Measurements from ENCODE around the gene STEAP3.

STEAP3 gene

GRCh38 chr2:119249311-119249710, 25.7 kb downstream of the STEAP3 start:
- no peak for TF ChIP-seq CTCF (IDR thresholded peaks at IDR 0.05; ENCODE audit: insufficient read depth, low read depth, low read length, missing control alignments)
- no peak for DNase-seq (ENCODE audit: low read depth)
- H3K4me3 ChIP-seq (ENCODE audit: low read length): no peak overlapping the region

- no peak for TF ChIP-seq CTCF (IDR thresholded peaks at IDR 0.05; ENCODE audit: insufficient read depth, low read depth, low read length, missing control alignments)
- no peak for DNase-seq (ENCODE audit: low read depth)
- no peak overlapping the region for H3K4me3 ChIP-seq (ENCODE audit: low read length)
These were observed 26.5 kb downstream of the STEAP3 start for GRCh38 chr2:119249855-119250717.

DNA sequence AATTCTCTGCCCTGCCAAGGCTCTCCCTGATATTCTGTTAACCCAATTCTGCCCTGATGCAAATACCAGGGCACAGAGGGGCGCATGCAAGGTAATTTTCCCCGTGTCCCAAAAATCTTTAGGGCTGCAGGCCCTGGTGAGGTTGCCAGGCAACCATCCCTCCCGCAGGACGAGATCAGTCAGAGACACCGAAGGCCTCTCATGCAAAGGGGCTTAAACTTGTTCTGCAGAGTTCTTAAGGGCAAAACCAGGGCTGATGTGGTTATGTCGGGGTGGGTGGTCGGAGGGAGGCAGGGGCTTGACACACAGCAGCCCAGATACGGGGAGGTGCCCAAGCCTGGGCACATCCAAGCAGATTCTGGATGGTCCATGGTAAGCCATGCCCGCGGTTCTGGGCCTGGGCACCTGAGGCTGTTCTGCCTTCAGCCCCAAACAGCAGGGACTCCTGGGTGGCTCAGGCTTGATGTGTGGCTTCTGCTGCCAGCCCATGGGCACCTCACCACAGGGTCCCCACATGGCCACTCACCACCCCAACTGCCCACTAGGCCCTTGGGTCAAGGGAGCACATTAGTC, 27.2 kb downstream of the STEAP3 start:
- TF ChIP-seq CTCF (IDR thresholded peaks at IDR 0.05; ENCODE audit: insufficient read depth, low read depth, low read length, missing control alignments): no peak
- H3K4me3 ChIP-seq (ENCODE audit: low read length): no peak overlapping the region
- DNase-seq (ENCODE audit: low read depth): no peak

DNA sequence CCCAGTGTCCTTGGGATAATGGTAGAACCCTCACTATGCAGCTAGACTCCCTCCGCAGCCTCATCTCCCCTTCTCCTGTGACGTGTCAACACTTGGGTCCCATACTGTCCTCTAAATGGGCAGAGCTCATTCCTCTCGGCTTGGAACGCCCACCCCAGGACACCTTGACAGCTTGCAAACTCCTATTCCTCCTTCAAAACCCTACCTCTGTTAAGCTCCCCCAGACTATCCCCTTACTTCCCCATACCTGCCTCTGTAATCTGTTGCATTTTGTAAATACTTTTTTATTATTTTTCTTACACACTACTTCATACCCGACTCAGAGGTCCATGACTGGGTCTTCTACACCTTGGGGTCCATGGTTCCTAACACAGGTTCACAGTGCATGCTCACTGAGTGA, 28.0 kb downstream of the STEAP3 start:
- TF ChIP-seq CTCF (IDR thresholded peaks at IDR 0.05; ENCODE audit: insufficient read depth, low read depth, low read length, missing control alignments): no peak
- no peak overlapping the region for H3K4me3 ChIP-seq (ENCODE audit: low read length)
- DNase-seq (ENCODE audit: low read depth): no peak

DNA sequence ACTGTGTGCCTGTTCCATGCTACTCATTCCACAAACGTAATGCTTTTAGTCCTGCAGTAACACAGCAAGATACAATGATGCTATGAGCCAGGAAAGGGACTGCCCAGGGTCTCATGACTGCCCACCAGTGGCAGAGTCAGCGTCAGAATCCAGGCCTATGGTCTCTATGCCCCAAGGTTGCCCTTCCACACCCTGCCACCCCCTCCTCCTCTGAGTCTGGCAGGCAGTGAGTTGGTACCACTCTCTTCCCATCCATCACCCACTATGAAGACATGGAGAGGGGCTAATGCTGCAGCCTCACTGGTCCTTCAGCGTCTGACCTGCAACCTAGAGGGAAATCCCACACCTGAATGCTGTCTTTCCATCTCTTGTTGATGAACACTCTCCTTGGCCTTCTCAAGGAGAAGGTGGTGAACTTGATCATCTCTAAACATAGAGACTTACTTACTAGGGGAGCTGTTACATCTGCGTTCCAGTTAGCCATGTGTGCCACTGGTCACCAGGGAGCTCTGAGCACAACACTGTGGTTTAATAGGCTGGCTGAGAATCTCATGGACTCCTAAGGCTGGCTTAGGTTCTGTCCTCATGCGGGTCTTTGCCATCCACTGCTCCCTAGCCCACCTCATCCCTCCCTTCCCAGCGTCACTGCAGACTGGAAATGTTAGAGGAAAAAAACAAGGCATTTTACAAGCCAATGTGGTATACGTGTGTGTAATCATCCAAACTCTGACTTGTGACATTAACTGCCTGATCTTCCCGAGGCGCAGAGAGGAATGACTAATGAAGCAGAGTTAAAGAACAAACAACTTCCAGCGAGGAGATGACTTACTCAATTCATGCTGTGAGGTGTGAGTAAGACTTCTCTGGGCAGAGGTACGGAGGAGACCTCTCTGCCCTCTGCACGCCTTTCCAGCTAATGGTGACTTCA, 28.8 kb downstream of the STEAP3 start:
- TF ChIP-seq CTCF (IDR thresholded peaks at IDR 0.05; ENCODE audit: insufficient read depth, low read depth, low read length, missing control alignments): no peak
- H3K4me3 ChIP-seq (ENCODE audit: low read length): no peak overlapping the region
- peak; percentile 97 for DNase-seq (ENCODE audit: low read depth)

- TF ChIP-seq CTCF (IDR thresholded peaks at IDR 0.05; ENCODE audit: insufficient read depth, low read depth, low read length, missing control alignments): no peak
- DNase-seq (ENCODE audit: low read depth): peak; percentile 67
- H3K4me3 ChIP-seq (ENCODE audit: low read length): no peak overlapping the region
These were observed 29.6 kb downstream of the STEAP3 start for GRCh38 chr2:119253114-119253702.

All from epithelial cell of esophagus (primary cell).